Astrocyte (in vitro differentiated cells and primary cell): Measurements from ENCODE around the gene SHFL. TPM values are rescaled to one million over a fixed set of nuclear protein-coding genes. Genes with fewer than 3 reads are reported as not detected.

Experiments used
- DNase-seq: peaks from one replicate; pipeline ENCODE4 v3.0.0-alpha.2; 2010; ENCODE audit warnings: low read depth
- FAIRE-seq: peaks from 2 replicates; lab custom pipeline; 2011; peaks lifted over from hg19 to GRCh38; lab: Jason Lieb, UNC
- H2AFZ ChIP-seq: 2 replicates; pipeline ENCODE4 v1.6.0; 2012; ENCODE audit warnings: low read depth, low read length, inconsistent platforms
- H3K27ac ChIP-seq: 2 replicates; pipeline ENCODE4 v1.5.1; 2011; ENCODE audit warnings: low read depth, low read length, inconsistent platforms
- H3K27me3 ChIP-seq: 2 replicates; pipeline ENCODE4 v1.6.0; 2011; ENCODE audit warnings: low read length, inconsistent platforms; ENCODE audit not compliant: insufficient read depth
- H3K36me3 ChIP-seq: 2 replicates; pipeline ENCODE4 v1.5.1; 2011; ENCODE audit warnings: low read length, inconsistent platforms; ENCODE audit not compliant: insufficient read depth
- H3K4me1 ChIP-seq: 2 replicates; pipeline ENCODE4 v1.5.1; 2011; ENCODE audit warnings: low read length, inconsistent platforms; ENCODE audit not compliant: insufficient read depth
- H3K4me2 ChIP-seq: 2 replicates; pipeline ENCODE4 v1.6.0; 2012; ENCODE audit warnings: low read length, inconsistent platforms
- H3K4me3 ChIP-seq: 2 replicates; pipeline ENCODE4 v1.5.1; 2011; ENCODE audit warnings: low read depth, mild to moderate bottlenecking, low read length, inconsistent platforms; ENCODE audit not compliant: insufficient read depth
- H3K79me2 ChIP-seq: 2 replicates; pipeline ENCODE4 v1.6.0; 2012; ENCODE audit warnings: mild to moderate bottlenecking, low read length, inconsistent platforms; ENCODE audit not compliant: insufficient read depth
- H3K9ac ChIP-seq: 2 replicates; pipeline ENCODE4 v1.6.0; 2012; ENCODE audit warnings: mild to moderate bottlenecking, low read length, inconsistent platforms
- H3K9me3 ChIP-seq: 2 replicates; pipeline ENCODE4 v1.5.1; 2012; ENCODE audit warnings: low read depth, mild to moderate bottlenecking, low read length, inconsistent platforms; ENCODE audit not compliant: insufficient read depth
- H4K20me1 ChIP-seq: 2 replicates; pipeline ENCODE4 v1.6.0; 2012; ENCODE audit warnings: low read length, inconsistent platforms; ENCODE audit not compliant: insufficient read depth
- H3K27ac Mint-ChIP-seq: one replicate; pipeline ENCODE4 v1.8.0; 2021; ENCODE audit warnings: mild to moderate bottlenecking, mixed read lengths; ENCODE audit not compliant: unreplicated experiment
- H3K27me3 Mint-ChIP-seq: one replicate; pipeline ENCODE4 v1.8.0; 2021; ENCODE audit warnings: low read depth, mixed read lengths; ENCODE audit not compliant: unreplicated experiment
- H3K36me3 Mint-ChIP-seq: one replicate; pipeline ENCODE4 v1.8.0; 2021; ENCODE audit warnings: low read depth, mixed read lengths; ENCODE audit not compliant: unreplicated experiment
- H3K4me1 Mint-ChIP-seq: one replicate; pipeline ENCODE4 v1.8.0; 2021; ENCODE audit warnings: low read depth, mixed read lengths; ENCODE audit not compliant: unreplicated experiment
- H3K4me3 Mint-ChIP-seq: one replicate; pipeline ENCODE4 v1.8.0; 2021; ENCODE audit warnings: mild to moderate bottlenecking, moderate library complexity, mixed read lengths; ENCODE audit not compliant: unreplicated experiment
- H3K9me3 Mint-ChIP-seq: one replicate; pipeline ENCODE4 v1.8.0; 2021; ENCODE audit warnings: mild to moderate bottlenecking, mixed read lengths; ENCODE audit not compliant: unreplicated experiment
- CTCF ChIP-seq: IDR thresholded peaks from 2 replicates; pipeline ENCODE4 v1.5.1; 2011; ENCODE audit warnings: low read depth, mild to moderate bottlenecking, inconsistent platforms, low read length, moderate library complexity; ENCODE audit not compliant: insufficient read depth
- EZH2 ChIP-seq: IDR thresholded peaks from 2 replicates; pipeline ENCODE4 v1.6.1; 2012; ENCODE audit warnings: mild to moderate bottlenecking, low read length, inconsistent platforms; ENCODE audit not compliant: insufficient read depth
- total RNA-seq: library from RNA; stranded (reverse); gene quantifications from 2 replicates; pipeline ENCODE4 v1.2.1, GENCODE V29; 2021

SHFL gene
- total RNA-seq, 1 donor from 2014 or later, result 73.5 TPM

GRCh38 chr19:10107817-10108367, 21.8 kb downstream of the SHFL start:
- Histone ChIP-seq H3K27ac (no peak overlapping the region), H3K9me3 (no peaks in the 10 kb centered on the region), H3K79me2 (peaks cover 43% of the 10 kb centered on the region), H3K36me3 (peaks cover 13% of the 10 kb centered on the region), H3K27me3 (no peaks in the 10 kb centered on the region), H2AFZ (no peak overlapping the region), H3K4me1 (peaks cover 12% of the 10 kb centered on the region), H3K4me2 (peak overlapping the region; percentile 98), H3K4me3 (no peak overlapping the region), H3K9ac (peak overlapping the region; percentile 88), H4K20me1 (peaks cover 42% of the 10 kb centered on the region)
- Mint-ChIP-seq H3K4me1 (peaks cover 13% of the 10 kb centered on the region), H3K9me3 (no peaks in the 10 kb centered on the region), H3K27ac (peak overlapping the region; percentile 90), H3K27me3 (no peaks in the 10 kb centered on the region), H3K4me3 (peak overlapping the region; percentile 50), H3K36me3 (peaks cover 11% of the 10 kb centered on the region)
- no peak for FAIRE-seq
- no peak for TF ChIP-seq EZH2
- TF ChIP-seq CTCF, result no peak
- no peak for DNase-seq

- H3K9me3 Mint-ChIP-seq, result no peaks in the 10 kb centered on the region
- H4K20me1 ChIP-seq, result peaks cover 56% of the 10 kb centered on the region
- H3K4me1 Mint-ChIP-seq, result peaks cover 13% of the 10 kb centered on the region
- H3K79me2 ChIP-seq, result peaks cover 43% of the 10 kb centered on the region
- H2AFZ ChIP-seq, result no peak overlapping the region
- no peaks in the 10 kb centered on the region for H3K9me3 ChIP-seq
- H3K4me2 ChIP-seq, result no peak overlapping the region
- no peak overlapping the region for H3K27ac ChIP-seq
- H3K27me3 ChIP-seq, result no peaks in the 10 kb centered on the region
- DNase-seq (no peak), FAIRE-seq (no peak)
- peaks cover 11% of the 10 kb centered on the region for H3K36me3 Mint-ChIP-seq
- peak overlapping the region; percentile 62 for H3K27ac Mint-ChIP-seq
- H3K9ac ChIP-seq, result no peak overlapping the region
- no peak overlapping the region for H3K4me3 ChIP-seq
- H3K4me1 ChIP-seq, result peaks cover 12% of the 10 kb centered on the region
- no peak for TF ChIP-seq CTCF
- no peak for TF ChIP-seq EZH2
- H3K36me3 ChIP-seq, result peaks cover 13% of the 10 kb centered on the region
- no peaks in the 10 kb centered on the region for H3K27me3 Mint-ChIP-seq
- no peak overlapping the region for H3K4me3 Mint-ChIP-seq
These were observed 23.4 kb downstream of the SHFL start for GRCh38 chr19:10109528-10109927.
